ENCODE results near the gene IL17C. TPM values are rescaled to one million over a fixed set of nuclear protein-coding genes. Genes with fewer than 3 reads are reported as not detected.

The IL17C gene
- polyA plus RNA-seq, 4 donors: 0.09 to 0.14 TPM; not detected in 2

GRCh38 chr16:88642881-88643643 is 4.7 kb downstream of the IL17C start:
- DNase-seq (ENCODE audit: low read depth in 4 of 4, low spot score in 2 of 4): no peak

DNA sequence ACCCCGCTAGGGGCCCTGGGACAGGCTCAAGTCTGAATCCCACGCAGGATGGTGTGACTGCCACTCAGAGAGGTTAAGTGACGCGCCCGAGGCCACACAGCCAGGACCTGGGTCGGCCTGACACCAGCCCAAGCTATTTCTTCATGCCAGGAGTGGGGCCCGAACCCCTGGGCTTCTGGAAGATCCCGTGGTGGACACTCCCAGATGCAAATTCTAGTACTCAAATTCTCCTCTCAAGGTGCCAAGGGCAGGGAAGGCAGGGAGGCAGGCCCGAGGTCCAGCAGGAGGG is 5.2 kb downstream of the IL17C start:
- DNase-seq (ENCODE audit: low read depth in 4 of 4, low spot score in 2 of 4): no peak

DNA sequence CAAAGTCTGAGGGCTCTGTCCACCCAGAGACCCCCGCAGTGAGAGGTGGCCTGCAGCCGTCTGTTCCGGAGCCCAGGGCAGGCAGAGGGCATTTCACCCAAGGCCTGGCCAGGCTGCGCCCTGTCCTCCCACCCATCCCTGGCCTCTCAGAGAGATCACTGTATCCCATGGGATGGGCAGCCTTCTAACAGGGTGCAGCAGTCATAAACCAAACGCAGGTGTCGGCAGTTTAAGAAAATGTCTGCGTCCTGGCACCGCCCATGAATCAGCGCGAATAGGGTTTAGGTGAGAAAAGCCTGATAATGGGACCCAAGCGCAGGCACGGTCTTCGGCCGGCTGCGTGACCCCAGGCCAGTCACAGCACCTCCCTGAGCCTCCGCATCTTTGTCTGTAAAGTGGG is 7.1 kb downstream of the IL17C start:
- no peak for DNase-seq (ENCODE audit: low read depth in 4 of 4, low spot score in 2 of 4)

- no peak for DNase-seq (ENCODE audit: low read depth in 4 of 4, low spot score in 2 of 4)
These were observed 7.6 kb downstream of the IL17C start for GRCh38 chr16:88645941-88646340.

DNA sequence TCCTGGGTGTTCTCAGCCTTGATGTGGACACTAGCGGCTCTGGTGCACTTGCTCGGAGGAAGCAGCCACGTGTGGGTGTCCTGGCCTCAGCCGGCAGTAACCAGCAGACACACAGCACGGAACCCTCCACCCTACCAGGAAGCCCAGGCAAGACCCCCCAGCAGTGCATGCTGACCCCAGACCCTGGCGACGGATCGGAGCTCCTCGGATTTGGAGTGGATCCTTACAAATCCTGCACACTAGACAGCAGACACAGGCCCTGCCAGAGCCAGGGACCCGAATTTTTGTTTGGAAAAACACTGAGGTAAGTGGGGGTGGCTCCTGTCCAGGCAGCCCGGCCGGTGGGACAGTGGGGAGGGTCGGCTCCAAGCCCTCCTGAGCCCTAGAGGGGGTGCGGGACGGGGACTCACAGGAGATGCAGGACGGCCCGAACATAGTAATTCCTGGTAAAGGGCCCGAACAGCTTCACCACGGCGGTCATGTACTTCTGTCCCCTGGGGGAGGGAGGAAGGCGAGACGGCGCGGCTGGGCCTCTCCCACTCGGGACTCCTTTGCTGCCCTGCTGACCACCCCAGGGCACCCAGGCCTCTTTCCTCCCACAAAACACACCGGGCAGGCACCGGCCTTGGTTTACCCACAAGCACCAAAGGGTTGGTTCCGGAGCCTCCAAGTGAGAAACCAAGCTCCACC is 8.1 kb downstream of the IL17C start:
- no peak for DNase-seq (ENCODE audit: low read depth in 4 of 4, low spot score in 2 of 4)

DNA sequence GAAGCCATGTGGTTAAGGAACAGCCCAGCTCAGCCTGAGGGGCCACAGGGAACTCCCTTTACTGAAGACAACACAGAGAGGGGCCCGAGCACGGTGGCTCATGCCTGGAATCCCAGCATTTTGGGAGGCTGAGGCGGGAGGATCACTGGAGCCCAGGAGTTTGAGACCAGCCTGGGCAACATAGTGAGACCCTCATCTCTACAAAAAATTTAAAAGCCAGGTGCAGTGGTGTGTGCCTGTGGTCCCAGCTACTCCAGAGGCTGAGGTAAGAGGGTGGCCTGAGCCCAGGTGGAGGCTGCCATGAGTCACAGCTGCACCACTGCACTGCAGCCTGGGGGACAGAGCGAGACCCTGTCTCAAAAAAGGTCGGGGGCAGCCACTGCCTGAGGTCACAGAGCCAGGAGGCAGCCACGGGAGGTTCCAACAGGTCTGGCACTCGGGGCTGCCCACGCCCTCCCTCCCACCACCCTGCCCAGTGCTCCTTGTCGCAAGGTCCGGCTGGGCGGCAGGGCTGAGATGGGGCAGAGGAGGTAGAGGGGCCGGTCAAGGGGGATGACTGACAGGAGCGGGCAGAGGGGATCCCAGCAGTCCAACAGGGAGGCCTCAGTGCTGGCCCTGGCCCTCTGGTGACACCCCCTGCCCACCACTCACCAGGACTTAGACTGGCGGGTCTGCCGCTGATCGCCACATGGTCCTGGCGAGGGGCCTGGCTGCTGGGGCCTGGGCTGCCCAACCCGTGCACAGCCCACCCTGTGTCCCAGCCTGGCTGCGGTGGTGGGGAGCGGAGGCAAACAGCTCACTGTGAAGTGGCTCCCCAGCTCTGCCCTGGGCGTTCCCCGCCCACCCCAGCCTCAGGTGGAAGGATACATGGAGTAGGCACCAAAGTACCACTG is 9.1 kb downstream of the IL17C start:
- no peak for DNase-seq (ENCODE audit: low read depth in 4 of 4, low spot score in 2 of 4)

DNA sequence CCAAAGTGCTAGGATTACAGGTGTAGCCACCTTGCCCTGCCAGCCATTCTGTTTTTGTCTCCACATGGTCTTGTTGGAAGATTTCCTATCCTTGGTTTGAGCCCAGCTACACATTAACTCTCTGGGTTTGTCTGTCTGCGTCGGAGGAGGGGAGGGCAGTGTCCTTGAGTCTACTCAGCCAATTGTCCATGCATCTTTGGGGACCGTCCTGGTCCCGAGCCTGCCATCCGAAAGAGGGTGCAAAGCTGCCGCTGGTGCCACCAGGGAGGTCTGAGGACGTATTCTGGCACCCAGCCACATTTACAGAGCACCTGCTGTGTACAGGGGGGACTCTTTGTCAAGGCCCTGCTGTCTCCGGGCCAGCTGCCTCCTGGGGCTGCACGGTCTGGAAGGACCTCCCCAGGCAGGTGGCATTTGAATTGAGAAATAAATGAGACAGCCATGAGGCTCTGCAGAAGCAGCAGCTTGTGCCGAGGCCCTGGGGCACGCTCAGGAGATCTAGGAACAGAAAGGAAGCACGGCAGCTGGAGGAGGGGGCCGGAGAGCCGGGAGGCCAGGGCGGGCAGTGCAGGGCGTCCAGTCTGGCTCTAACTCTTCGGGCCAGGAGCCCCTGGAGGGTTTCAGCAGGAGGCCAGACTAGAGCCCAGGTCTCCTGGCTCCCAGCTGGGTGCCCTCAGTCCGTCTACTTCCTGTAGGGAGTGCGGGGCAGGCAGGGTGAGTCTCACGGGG is 11.0 kb downstream of the IL17C start:
- DNase-seq (ENCODE audit: low read depth in 4 of 4, low spot score in 2 of 4): no peak

GRCh38 chr16:88649924-88650748 is 11.8 kb downstream of the IL17C start:
- no peak for DNase-seq (ENCODE audit: low read depth in 4 of 4, low spot score in 2 of 4)

DNA sequence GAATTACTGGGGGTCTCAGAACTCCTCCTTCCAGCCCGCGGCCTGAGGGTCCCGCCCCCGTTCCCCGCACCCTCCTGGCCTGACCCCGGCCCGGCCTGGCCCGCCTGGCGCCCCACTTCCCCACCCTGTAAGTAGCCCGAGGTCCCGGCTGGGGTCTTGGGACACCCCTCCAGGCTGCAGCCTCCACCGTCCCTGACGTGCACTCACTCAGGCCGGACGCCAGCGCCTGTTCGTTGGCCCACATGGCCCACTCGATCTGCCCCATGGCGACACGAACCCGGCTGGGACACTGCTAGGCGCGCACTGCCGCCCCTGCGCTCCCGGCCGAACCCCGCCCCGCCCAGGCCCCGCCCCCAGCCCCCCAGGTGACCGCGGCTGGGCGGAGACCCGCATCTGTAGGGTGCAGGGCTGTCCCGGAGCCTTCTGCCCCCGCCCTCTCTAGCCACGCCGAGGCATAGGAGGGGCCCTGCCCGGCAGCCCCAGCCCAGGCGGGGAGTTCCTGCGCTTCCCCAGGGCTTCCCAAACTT is 12.4 kb downstream of the IL17C start, which contains the start of gene CYBA:
Gene CYBA, minus strand, starts transcription at position 305 of the 527 bp plus-strand sequence. Its CDS starts 40 bp downstream, at position 265.
- no peak for DNase-seq (ENCODE audit: low read depth in 4 of 4, low spot score in 2 of 4)

DNA sequence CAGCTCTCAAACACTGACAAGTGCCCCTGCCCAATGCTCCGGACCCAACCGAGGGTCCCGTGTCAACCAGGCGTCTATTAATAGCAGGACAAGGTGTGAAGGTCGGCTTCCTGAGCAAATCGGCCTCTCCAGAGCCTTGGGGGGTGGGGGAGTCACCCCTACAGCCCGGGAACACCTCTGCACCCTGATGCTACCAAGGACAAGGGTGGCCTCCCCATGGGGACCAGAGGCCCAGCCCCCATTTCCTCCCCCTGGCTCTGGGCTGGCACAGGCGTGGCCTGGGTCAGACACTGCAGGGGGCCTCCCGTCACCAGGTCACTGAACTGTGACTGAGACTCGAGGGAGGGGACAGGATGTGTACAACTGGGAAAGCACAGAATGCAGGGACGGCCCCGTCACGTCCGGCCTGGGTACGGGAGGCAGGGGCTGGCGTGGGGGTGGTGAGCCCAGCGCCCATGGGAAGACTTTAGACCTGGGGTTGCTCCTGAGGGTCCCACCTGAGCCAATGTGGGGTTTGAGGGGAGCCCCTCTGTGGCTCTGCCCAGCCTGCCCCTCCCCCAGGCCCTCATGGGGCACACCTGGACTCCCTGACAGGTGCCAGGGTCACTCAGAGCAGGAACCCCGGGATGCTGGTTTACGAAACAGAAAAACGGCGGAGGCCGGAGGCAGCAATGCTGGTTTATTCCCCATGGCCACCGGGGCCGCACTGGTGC is 13.1 kb downstream of the IL17C start:
- DNase-seq (ENCODE audit: low read depth in 4 of 4, low spot score in 2 of 4): peak in 1 of 4 donors; percentile 72

GRCh38 chr16:88651989-88652761 is 13.8 kb downstream of the IL17C start:
- DNase-seq (ENCODE audit: low read depth in 4 of 4, low spot score in 2 of 4): no peak

- no peak for DNase-seq (ENCODE audit: low read depth in 4 of 4, low spot score in 2 of 4)
These were observed 14.3 kb downstream of the IL17C start for GRCh38 chr16:88652762-88653063.

DNA sequence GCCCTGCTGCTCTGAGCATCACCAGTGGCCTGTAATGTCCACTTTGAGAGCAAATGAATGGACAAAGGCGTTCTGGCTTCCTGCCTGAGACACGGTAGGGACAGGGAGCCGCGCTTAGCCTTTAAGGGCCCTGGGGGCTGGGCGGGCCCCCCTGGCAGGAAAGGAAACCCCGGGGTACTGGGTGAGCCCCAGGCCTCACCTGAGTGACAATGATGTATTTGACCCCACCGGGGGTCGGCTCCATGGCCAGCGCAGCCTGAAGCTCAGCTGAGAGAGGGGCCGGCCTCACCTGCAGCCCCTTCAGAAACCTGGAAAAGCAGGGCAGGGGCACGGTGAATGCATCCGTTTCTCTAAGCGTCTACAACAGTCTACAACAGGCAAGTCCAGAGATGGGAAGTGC is 14.7 kb downstream of the IL17C start:
- DNase-seq (ENCODE audit: low read depth in 4 of 4, low spot score in 2 of 4): no peak

GRCh38 chr16:88653596-88654362 is 15.4 kb downstream of the IL17C start:
- DNase-seq (ENCODE audit: low read depth in 4 of 4, low spot score in 2 of 4): no peak

- no peak for DNase-seq (ENCODE audit: low read depth in 4 of 4, low spot score in 2 of 4)
These were observed 16.1 kb downstream of the IL17C start for GRCh38 chr16:88654363-88655052.

- no peak for DNase-seq (ENCODE audit: low read depth in 4 of 4, low spot score in 2 of 4)
These were observed 16.8 kb downstream of the IL17C start for GRCh38 chr16:88655053-88655732.
